ENCODE results near the gene C15orf62.

The C15orf62 gene

GRCh38 chr15:40815042-40815698, 45.4 kb downstream of the C15orf62 start:
- no peak for DNase-seq (ENCODE audit: low read depth in 2 of 2)

- no peak for DNase-seq (ENCODE audit: low read depth in 2 of 2)
Measured at GRCh38 chr15:40819048-40819447, 49.3 kb downstream of the C15orf62 start.

GRCh38 chr15:40821195-40821594, 51.4 kb downstream of the C15orf62 start:
- DNase-seq (ENCODE audit: low read depth in 2 of 2) = no peak

All from activated CD8-positive, alpha-beta memory T cell treated with anti-CD3 and anti-CD28 coated beads for 4 hours (primary cell).